H1 (cell line): Measurements from ENCODE around the gene PPP1CA. TPM values are rescaled to one million over a fixed set of nuclear protein-coding genes. Genes with fewer than 3 reads are reported as not detected.

Experiments used
- BACH1 ChIP-seq: IDR thresholded peaks from 2 replicates; pipeline ENCODE4 v1.6.1; 2012; ENCODE audit warnings: low read length, improper control_type of control experiment
- KDM4A ChIP-seq: IDR thresholded peaks from one replicate; pipeline ENCODE4 v1.7.1; 2012; ENCODE audit warnings: low read depth, mild to moderate bottlenecking, moderate library complexity, low read length, inconsistent platforms; ENCODE audit not compliant: severe bottlenecking
- MAFK ChIP-seq: IDR thresholded peaks from 2 replicates; pipeline ENCODE4 v1.6.1; 2012; ENCODE audit warnings: low read depth, mild to moderate bottlenecking, improper control_type of control experiment, low read length
- PHF8 ChIP-seq: fragments of 200-600 bp; sonication (generic); conservative IDR thresholded peaks from 2 replicates; pipeline ENCODE4 v1.7.1; 2012; ENCODE audit warnings: low read depth, mild to moderate bottlenecking, inconsistent platforms, low read length, moderate library complexity
- POLR2A ChIP-seq, 2 experiments: IDR thresholded peaks; 1 replicate in 1 of 2; 2 replicates in 1 of 2; pipeline ENCODE4 v1.6.1; 2011; ENCODE audit warnings: low read depth in 2 of 2, low read length in 2 of 2, mild to moderate bottlenecking in 2 of 2; ENCODE audit errors: control extremely low read depth in 1 of 2
- SAP30 ChIP-seq: fragments of 300-600 bp; sonication (generic); IDR thresholded peaks from 2 replicates; pipeline ENCODE4 v1.7.1; 2012; ENCODE audit warnings: low read length, moderate library complexity, mild to moderate bottlenecking, inconsistent platforms; ENCODE audit not compliant: insufficient read depth, insufficient replicate concordance
- TBP ChIP-seq: IDR thresholded peaks from 2 replicates; pipeline ENCODE4 v1.6.1; 2011; ENCODE audit warnings: low read depth, low read length, improper control_type of control experiment
- ZNF274 ChIP-seq: IDR thresholded peaks from 2 replicates; pipeline ENCODE4 v1.7.0; 2012; ENCODE audit warnings: low read length, borderline replicate concordance; ENCODE audit errors: extremely low read depth
- polyA plus RNA-seq, 7 experiments: library from polyadenylated mRNA; depleted of rRNA in 3 of 7; stranded (reverse) in 5 of 7; unstranded in 2 of 7; fragments of >200 nt in 5 of 7; fragments of 200-250 nt in 2 of 7; gene quantifications; 1 replicate in 5 of 7; 2 replicates in 1 of 7; 4 replicates in 1 of 7; pipeline versions ENCODE4 v1.2.1 to v1.2.3, GENCODE V29; 2011 to 2013; ENCODE audit warnings: missing spikeins in 2 of 7, mixed read lengths in 2 of 7
- total RNA-seq: library from RNA; stranded (reverse); fragmentation: NEBNext Ultra II Directional; extraction: Animal tissue kit (Norgen Biotek cat#: 25700); gene quantifications from 2 replicates; pipeline ENCODE4 v1.2.1, GENCODE V29; 2021
- TF ChIP-seq, protein P1 (sequence below): fragments of 300-600 bp; sonication (generic); IDR thresholded peaks from 2 replicates; pipeline ENCODE4 v1.7.1; 2012; ENCODE audit warnings: low read length, moderate library complexity, mild to moderate bottlenecking, inconsistent platforms; ENCODE audit not compliant: insufficient replicate concordance

Gene PPP1CA
- total and polyA plus RNA-seq, 2 of the 8 experiments (the other 6 are each of a cell fraction or from before 2014, with no cell fraction given): 198 to 359 TPM

- TF ChIP-seq, protein P1, sequence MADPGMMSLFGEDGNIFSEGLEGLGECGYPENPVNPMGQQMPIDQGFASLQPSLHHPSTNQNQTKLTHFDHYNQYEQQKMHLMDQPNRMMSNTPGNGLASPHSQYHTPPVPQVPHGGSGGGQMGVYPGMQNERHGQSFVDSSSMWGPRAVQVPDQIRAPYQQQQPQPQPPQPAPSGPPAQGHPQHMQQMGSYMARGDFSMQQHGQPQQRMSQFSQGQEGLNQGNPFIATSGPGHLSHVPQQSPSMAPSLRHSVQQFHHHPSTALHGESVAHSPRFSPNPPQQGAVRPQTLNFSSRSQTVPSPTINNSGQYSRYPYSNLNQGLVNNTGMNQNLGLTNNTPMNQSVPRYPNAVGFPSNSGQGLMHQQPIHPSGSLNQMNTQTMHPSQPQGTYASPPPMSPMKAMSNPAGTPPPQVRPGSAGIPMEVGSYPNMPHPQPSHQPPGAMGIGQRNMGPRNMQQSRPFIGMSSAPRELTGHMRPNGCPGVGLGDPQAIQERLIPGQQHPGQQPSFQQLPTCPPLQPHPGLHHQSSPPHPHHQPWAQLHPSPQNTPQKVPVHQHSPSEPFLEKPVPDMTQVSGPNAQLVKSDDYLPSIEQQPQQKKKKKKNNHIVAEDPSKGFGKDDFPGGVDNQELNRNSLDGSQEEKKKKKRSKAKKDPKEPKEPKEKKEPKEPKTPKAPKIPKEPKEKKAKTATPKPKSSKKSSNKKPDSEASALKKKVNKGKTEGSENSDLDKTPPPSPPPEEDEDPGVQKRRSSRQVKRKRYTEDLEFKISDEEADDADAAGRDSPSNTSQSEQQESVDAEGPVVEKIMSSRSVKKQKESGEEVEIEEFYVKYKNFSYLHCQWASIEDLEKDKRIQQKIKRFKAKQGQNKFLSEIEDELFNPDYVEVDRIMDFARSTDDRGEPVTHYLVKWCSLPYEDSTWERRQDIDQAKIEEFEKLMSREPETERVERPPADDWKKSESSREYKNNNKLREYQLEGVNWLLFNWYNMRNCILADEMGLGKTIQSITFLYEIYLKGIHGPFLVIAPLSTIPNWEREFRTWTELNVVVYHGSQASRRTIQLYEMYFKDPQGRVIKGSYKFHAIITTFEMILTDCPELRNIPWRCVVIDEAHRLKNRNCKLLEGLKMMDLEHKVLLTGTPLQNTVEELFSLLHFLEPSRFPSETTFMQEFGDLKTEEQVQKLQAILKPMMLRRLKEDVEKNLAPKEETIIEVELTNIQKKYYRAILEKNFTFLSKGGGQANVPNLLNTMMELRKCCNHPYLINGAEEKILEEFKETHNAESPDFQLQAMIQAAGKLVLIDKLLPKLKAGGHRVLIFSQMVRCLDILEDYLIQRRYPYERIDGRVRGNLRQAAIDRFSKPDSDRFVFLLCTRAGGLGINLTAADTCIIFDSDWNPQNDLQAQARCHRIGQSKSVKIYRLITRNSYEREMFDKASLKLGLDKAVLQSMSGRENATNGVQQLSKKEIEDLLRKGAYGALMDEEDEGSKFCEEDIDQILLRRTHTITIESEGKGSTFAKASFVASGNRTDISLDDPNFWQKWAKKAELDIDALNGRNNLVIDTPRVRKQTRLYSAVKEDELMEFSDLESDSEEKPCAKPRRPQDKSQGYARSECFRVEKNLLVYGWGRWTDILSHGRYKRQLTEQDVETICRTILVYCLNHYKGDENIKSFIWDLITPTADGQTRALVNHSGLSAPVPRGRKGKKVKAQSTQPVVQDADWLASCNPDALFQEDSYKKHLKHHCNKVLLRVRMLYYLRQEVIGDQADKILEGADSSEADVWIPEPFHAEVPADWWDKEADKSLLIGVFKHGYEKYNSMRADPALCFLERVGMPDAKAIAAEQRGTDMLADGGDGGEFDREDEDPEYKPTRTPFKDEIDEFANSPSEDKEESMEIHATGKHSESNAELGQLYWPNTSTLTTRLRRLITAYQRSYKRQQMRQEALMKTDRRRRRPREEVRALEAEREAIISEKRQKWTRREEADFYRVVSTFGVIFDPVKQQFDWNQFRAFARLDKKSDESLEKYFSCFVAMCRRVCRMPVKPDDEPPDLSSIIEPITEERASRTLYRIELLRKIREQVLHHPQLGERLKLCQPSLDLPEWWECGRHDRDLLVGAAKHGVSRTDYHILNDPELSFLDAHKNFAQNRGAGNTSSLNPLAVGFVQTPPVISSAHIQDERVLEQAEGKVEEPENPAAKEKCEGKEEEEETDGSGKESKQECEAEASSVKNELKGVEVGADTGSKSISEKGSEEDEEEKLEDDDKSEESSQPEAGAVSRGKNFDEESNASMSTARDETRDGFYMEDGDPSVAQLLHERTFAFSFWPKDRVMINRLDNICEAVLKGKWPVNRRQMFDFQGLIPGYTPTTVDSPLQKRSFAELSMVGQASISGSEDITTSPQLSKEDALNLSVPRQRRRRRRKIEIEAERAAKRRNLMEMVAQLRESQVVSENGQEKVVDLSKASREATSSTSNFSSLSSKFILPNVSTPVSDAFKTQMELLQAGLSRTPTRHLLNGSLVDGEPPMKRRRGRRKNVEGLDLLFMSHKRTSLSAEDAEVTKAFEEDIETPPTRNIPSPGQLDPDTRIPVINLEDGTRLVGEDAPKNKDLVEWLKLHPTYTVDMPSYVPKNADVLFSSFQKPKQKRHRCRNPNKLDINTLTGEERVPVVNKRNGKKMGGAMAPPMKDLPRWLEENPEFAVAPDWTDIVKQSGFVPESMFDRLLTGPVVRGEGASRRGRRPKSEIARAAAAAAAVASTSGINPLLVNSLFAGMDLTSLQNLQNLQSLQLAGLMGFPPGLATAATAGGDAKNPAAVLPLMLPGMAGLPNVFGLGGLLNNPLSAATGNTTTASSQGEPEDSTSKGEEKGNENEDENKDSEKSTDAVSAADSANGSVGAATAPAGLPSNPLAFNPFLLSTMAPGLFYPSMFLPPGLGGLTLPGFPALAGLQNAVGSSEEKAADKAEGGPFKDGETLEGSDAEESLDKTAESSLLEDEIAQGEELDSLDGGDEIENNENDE: no peak
- no peak for TF ChIP-seq TBP
- no peak for TF ChIP-seq MAFK
- TF ChIP-seq BACH1: no peak
- no peak for TF ChIP-seq ZNF274
- TF ChIP-seq KDM4A: no peak
- no peak for TF ChIP-seq PHF8
- no peak for TF ChIP-seq POLR2A (IDR thresholded peaks at IDR 0.05; ENCODE audit: control extremely low read depth in 1 of 2, low read depth in 2 of 2, low read length in 2 of 2)
- no peak for TF ChIP-seq SAP30
Observed at GRCh38 chr11:67400251-67400941, 1.3 kb downstream of the PPP1CA start (continued).
